ENCODE measurements around the gene SEMA6A. TPM values are rescaled to one million over a fixed set of nuclear protein-coding genes. Genes with fewer than 3 reads are reported as not detected.
A peak's percentile ranks its signal among the peaks of the same experiment; 100 is the strongest.

The SEMA6A gene
- total RNA-seq, 1 experiment from 2014 or later = 53.3 TPM

GRCh38 chr5:116534964-116535651 lies 39.5 kb downstream of the SEMA6A start:
- H3K4me3 Mint-ChIP-seq (ENCODE audit: low read depth, unreplicated experiment) = no peak overlapping the region
- DNase-seq = no peak
- H3K27me3 Mint-ChIP-seq (ENCODE audit: unreplicated experiment) = no peaks in the 10 kb centered on the region
- H3K36me3 Mint-ChIP-seq (ENCODE audit: insufficient read depth, unreplicated experiment) = no peaks in the 10 kb centered on the region
- TF ChIP-seq CTCF (IDR thresholded peaks at IDR 0.05; ENCODE audit: unreplicated experiment) = no peak
- CTCF ChIA-PET = interaction anchor here (1.6 kb wide), 1 partner anchor 93 kb away, joined by 3 read pairs; no protein-coding TSS in a partner anchor
- intact Hi-C loops (cut with micrococcal nuclease; ENCODE audit: unreplicated experiment) = loop anchor here (10.0 kb wide), 1 partner anchor 260 kb away; no protein-coding TSS in a partner anchor
- peaks cover 18% of the 10 kb centered on the region for H3K4me1 Mint-ChIP-seq (ENCODE audit: low read depth, unreplicated experiment)
- no peak overlapping the region for H3K27ac Mint-ChIP-seq (ENCODE audit: unreplicated experiment)
- BruUV-seq (replicated peaks) = no TSS peak
- no peaks in the 10 kb centered on the region for H3K9me3 Mint-ChIP-seq (ENCODE audit: low read depth, unreplicated experiment)

- BruUV-seq (replicated peaks) = no TSS peak
- H3K27me3 Mint-ChIP-seq (ENCODE audit: unreplicated experiment) = no peaks in the 10 kb centered on the region
- H3K4me1 Mint-ChIP-seq (ENCODE audit: low read depth, unreplicated experiment) = peaks cover 31% of the 10 kb centered on the region
- H3K27ac Mint-ChIP-seq (ENCODE audit: unreplicated experiment) = no peak overlapping the region
- no peak for DNase-seq
- CTCF ChIA-PET = interaction anchor here (0.7 to 1.0 kb wide), 3 partner anchors 18 to 328 kb away, joined by 3 read pairs; no protein-coding TSS in a partner anchor
- H3K36me3 Mint-ChIP-seq (ENCODE audit: insufficient read depth, unreplicated experiment) = no peaks in the 10 kb centered on the region
- H3K4me3 Mint-ChIP-seq (ENCODE audit: low read depth, unreplicated experiment) = peak overlapping the region; percentile 27
- intact Hi-C loops (cut with micrococcal nuclease; ENCODE audit: unreplicated experiment) = loop anchor here (10.0 kb wide), 1 partner anchor 258 kb away; no protein-coding TSS in a partner anchor
- H3K9me3 Mint-ChIP-seq (ENCODE audit: low read depth, unreplicated experiment) = no peaks in the 10 kb centered on the region
- TF ChIP-seq CTCF (IDR thresholded peaks at IDR 0.05; ENCODE audit: unreplicated experiment) = no peak
Observed at GRCh38 chr5:116532762-116533525, 41.7 kb downstream of the SEMA6A start.

GRCh38 chr5:116531635-116532034 lies 43.0 kb downstream of the SEMA6A start:
- Mint-ChIP-seq H3K27me3 (ENCODE audit: unreplicated experiment) (no peaks in the 10 kb centered on the region), H3K36me3 (ENCODE audit: insufficient read depth, unreplicated experiment) (no peaks in the 10 kb centered on the region), H3K4me3 (ENCODE audit: low read depth, unreplicated experiment) (peak overlapping the region; percentile 5), H3K9me3 (ENCODE audit: low read depth, unreplicated experiment) (no peaks in the 10 kb centered on the region), H3K4me1 (ENCODE audit: low read depth, unreplicated experiment) (peaks cover 24% of the 10 kb centered on the region), H3K27ac (ENCODE audit: unreplicated experiment) (peak overlapping the region; percentile 60)
- TF ChIP-seq CTCF (IDR thresholded peaks at IDR 0.05; ENCODE audit: unreplicated experiment) = no peak
- CTCF ChIA-PET = no interaction called here
- intact Hi-C loops (cut with micrococcal nuclease; ENCODE audit: unreplicated experiment) = loop anchor here (10.0 kb wide), 1 partner anchor 257 kb away; no protein-coding TSS in a partner anchor
- BruUV-seq (replicated peaks) = no TSS peak
- DNase-seq = no peak

- H3K4me1 Mint-ChIP-seq (ENCODE audit: low read depth, unreplicated experiment) = peaks cover 23% of the 10 kb centered on the region
Observed at GRCh38 chr5:116531117-116531516, 43.5 kb downstream of the SEMA6A start.

More at GRCh38 chr5:116531117-116531516, 43.5 kb downstream of the SEMA6A start:
- H3K9me3 Mint-ChIP-seq (ENCODE audit: low read depth, unreplicated experiment) = no peaks in the 10 kb centered on the region
- intact Hi-C loops (cut with micrococcal nuclease; ENCODE audit: unreplicated experiment) = loop anchor here (10.0 kb wide), 1 partner anchor 256 kb away; no protein-coding TSS in a partner anchor
- no peak overlapping the region for H3K4me3 Mint-ChIP-seq (ENCODE audit: low read depth, unreplicated experiment)
- TF ChIP-seq CTCF (IDR thresholded peaks at IDR 0.05; ENCODE audit: unreplicated experiment) = no peak
- H3K27me3 Mint-ChIP-seq (ENCODE audit: unreplicated experiment) = no peaks in the 10 kb centered on the region
- no TSS peak for BruUV-seq (replicated peaks)
- DNase-seq = no peak
- CTCF ChIA-PET = no interaction called here
- H3K36me3 Mint-ChIP-seq (ENCODE audit: insufficient read depth, unreplicated experiment) = no peaks in the 10 kb centered on the region
- peak overlapping the region; percentile 60 for H3K27ac Mint-ChIP-seq (ENCODE audit: unreplicated experiment)
